ENCODE data around the gene SPTBN2.
"Not testable (repeated sequence)": the region's sequence is repeated elsewhere in the genome, so short reads cannot be mapped to it uniquely, and the experiment has no call there.

SPTBN2 gene

DNA sequence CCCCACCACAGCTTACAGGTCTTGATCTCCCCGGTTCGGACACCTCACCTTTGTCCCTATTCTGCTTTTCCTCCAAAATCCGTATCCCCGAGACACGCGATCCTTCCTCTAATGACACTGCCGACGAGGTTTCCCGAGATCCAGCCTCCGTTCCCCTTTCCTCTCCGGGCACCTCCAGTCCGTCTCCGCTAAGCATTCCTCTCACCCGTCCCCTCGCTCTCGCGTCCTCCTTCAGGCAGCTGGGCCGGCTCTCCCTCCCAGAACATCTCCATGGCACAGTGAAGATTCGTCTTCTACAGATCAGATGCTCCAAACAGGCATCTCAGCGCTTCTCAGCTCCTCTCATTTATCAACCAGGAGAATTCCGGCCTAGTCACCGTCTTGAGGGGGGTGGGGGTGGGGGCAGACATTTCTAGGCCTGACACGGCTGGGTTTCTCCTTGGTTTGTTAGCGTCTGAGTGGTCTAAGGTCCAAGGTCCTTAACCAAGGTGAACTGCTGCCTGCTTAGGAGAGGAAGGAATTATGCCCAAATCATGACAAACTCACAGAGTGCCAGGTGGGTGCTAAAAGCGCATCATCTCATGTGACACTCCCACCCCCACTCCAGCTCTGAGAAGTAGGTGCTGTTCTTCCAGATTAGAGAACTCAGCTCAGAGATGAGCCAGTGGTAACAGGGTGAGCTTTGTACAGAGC is at the start of gene SPTBN2:
Gene SPTBN2, minus strand, starts transcription at position 524 of the 693 bp plus-strand sequence. CDS start 7,976 bp downstream, outside the sequence.
- no peak for DNase-seq

- DNase-seq: no peak
These were observed 39.8 kb upstream of the SPTBN2 start for GRCh38 chr11:66768818-66769217.

- no peak for DNase-seq
These were observed 39.1 kb upstream of the SPTBN2 start for GRCh38 chr11:66768088-66768521.

DNA sequence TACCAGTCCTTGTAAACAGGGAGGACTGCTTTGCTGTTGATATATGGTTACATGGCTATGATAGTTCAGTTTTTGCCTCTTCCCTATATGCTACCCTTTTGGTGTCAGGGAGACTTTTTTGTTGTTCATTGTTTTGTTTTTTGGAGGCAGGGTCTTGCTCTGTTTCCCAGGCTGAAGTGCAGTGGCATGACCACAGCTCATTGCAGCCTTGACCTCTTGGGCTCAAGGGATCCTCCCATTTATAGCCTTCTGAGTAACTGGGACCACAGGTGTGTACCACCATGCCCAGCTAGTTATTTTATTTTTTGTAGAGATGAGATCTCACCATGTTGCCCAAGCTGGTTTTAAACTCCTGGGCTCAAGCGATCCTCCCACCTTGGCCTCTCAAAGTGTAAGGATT is 38.6 kb upstream of the SPTBN2 start:
- no peak for DNase-seq

GRCh38 chr11:66766681-66767080 is 37.7 kb upstream of the SPTBN2 start:
- DNase-seq: no peak

DNA sequence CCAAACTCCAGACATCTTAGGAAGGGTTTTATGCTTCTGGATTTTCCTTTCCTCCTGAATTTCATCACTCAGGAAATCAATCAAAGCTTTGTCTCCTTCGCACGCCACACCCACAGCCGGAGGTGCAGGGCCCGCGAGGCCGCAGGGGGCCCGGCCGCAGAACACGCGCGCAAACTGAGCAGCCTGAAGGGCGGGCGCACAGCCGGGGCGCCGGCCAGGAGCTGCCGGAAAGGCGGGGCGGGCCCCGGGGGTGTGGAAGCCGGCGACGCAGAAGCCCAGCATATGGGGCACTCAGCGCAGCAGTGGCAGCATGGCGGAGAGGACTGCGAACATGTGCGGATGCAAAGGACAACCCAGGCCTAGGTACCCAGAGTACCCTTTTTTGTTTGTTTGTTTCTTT is 33.1 kb upstream of the SPTBN2 start:
- DNase-seq: no peak

DNA sequence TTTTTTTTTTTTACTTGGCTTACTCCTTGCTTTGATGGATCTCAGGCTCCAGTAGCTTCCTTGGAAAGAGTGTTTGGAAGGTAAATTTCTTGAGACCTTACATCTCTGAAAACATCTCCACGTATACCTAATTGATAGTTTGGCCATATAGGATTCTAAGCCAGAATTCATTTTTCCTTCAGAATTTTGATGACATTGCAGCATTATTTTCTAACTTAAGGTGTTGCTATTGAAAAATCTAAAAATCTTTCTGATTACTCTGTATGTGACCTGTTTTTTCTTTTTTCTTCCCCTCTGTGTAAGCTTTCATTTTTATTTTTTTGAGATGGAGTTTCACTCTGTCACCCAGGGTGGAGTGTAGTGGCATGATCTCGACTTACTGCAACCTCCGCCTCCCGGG is 23.1 kb upstream of the SPTBN2 start:
- no peak for DNase-seq

- no peak for DNase-seq
These were observed 20.1 kb upstream of the SPTBN2 start for GRCh38 chr11:66749091-66749490.

- no peak for DNase-seq
These were observed 18.5 kb upstream of the SPTBN2 start for GRCh38 chr11:66747480-66747879.

- no peak for DNase-seq
These were observed 16.6 kb upstream of the SPTBN2 start for GRCh38 chr11:66745356-66746235.

DNA sequence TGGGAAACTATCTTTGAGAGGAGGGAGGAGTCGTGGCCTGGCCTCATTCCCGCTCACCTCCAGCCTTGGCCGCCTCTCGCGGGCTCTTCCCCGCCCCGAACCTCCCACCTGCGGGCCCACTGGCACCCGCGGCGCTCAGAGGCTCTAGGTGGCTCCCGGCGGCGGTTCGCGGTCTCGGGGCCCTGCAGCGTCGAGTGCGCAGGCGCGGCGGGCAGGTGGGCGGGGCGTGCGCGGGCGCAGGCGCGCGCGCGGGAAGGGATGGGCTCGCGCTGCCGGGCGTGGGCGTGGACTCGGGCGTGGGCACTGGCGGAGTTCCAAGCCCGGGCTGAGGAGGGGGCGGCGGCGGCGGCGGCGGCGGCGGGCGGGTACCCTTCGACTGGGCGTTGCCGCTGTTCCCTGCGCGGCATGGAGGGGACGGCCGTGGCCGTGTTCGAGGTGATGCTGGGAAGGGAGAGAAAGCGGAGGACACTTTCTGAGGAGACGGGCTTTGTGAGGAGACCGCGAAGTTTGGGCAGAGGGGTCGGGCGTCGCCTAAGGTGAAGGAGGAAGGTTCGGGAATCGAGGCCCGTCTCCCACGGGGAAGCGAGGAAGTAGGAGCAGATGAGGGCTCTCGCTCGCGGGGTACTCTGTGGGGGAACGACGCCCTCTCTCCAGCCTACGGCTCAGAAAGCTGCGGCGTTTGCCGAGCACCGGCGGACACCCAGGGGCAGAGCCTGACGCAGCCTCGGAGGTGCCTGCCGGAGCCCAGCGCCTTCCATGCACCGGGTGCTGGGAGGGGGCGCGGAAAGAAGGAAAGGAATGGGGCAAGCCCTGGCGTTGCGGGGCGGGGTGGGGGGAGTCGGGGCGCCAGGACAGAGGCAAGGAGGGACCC is 15.7 kb upstream of the SPTBN2 start:
- peak; percentile 88 for DNase-seq

DNA sequence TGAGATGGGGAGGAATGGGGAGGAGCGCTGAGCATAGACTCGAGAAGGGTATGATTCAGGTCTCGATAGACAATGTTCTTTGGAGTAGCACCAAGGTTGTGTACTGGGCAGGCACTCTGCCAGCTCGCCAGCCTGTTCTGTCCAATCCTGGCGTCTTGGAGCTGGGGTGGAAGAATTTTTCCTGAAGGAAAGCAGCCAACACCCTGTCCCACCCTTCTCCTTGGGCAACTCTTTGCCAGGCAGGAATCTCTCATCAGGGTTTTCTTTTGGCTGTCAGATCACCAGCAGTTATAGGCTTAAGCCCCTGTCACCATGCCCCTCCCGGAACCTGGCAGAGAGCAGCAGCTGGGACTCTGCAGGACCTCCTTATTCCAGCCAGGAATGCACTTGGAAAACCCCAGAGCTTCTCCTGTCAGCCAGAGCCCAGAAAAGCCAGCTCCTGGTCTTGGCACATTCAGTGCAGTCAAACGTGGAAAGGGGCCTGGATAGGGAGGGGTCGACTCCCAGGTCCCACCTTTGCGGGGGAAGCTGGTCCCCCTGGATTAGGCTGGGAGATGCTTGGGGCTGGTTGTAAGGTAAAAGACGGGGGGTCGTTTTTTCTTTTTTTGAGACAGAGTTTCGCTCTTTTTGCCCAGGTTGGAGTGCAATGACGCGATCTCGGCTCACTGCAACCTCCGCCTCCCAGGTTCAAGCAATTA is 14.4 kb upstream of the SPTBN2 start:
- no peak for DNase-seq

GRCh38 chr11:66741153-66741552 is 12.1 kb upstream of the SPTBN2 start:
- DNase-seq: no peak

GRCh38 chr11:66739983-66740382 is 11.0 kb upstream of the SPTBN2 start:
- no peak for DNase-seq

DNA sequence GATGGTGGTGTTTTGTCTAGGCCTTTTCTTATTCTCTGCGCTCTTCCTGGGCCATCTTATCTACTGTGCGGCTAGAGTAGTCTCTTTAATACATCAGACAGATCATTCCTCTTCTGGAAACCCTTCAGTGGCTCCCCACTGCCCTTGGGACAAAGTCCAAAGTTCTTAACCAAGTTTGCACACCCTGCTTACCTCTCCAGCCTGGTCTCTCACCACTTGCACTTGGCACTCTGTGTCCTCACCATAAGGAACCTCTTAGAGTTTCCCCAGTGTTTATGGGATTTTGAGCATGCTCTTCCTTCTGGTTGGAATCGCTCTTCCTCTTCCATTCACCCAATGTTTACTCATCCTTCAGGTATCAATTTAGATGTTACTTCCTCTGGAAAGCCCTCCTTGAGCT is 5.2 kb upstream of the SPTBN2 start:
- no peak for DNase-seq

- no peak for DNase-seq
These were observed 431 bp upstream of the SPTBN2 start for GRCh38 chr11:66729447-66729846.

DNA sequence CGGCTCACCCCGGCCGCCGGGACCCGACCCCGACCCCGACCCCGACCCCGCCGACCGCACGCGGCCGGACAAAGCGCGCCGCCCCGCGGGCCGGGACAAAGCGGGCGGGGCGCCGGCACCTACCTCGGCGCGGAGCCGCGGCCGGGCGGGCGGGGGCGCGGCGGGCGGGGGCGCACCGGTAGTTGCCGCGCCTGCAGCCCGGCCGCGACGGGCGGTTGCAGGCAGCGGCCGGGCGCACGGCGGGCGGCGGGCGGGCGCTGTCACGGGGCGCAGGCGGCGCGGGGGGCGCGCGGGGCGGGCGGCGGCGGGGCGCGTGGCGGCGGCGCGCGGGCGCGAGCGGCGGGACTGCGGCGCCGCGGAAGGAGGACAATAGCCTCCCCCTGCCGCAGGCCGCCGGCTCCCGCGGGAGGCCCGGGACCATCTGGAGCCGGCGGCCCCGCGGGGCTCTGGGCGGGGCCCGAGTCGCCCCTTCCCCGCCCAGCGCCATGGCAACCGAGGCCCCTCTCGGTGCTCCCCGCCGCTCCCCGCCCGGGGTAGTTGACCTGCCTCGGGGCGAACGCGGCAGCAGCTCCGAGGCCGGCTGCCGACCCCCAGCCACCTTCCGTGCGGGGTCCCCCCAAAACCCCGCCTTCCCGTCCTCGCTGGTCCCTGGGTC is 851 bp downstream of the SPTBN2 start:
- DNase-seq: no peak

GRCh38 chr11:66727282-66728037 is 1.6 kb downstream of the SPTBN2 start:
- DNase-seq: no peak

- no peak for DNase-seq
These were observed 3.4 kb downstream of the SPTBN2 start for GRCh38 chr11:66725647-66726046.

DNA sequence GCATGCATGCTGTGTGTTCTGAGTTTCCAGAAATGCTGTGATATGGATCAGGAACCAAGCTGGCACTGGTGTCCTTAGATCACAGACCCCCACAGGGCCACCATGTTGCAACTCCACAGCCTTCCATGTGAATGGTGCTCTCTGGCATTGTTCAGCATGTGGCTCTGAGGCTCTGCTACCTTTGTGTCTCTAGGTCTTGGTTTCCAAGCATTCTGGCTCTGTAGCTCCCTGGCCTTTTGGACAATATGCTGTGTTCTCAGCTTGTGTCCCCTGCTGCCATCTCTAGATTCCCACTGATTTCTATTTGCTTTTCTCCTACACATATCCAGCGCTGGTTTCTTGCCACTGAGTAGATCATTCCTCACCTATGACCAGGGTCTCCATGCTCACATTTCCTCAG is 3.9 kb downstream of the SPTBN2 start:
- no peak for DNase-seq

GRCh38 chr11:66724167-66724566 is 4.8 kb downstream of the SPTBN2 start:
- not testable (repeated sequence) for DNase-seq

Measured in activated CD4-positive, alpha-beta T cell treated with anti-CD3 and anti-CD28 coated beads for 1 hour (primary cell).